Esophagus squamous epithelium (tissue), 5 donors: ENCODE data around the gene ITPR2. TPM values are rescaled to one million over a fixed set of nuclear protein-coding genes. Genes with fewer than 3 reads are reported as not detected.

Source experiments
- DNase-seq: peaks from one replicate; lab custom pipeline; 2025; lab: John Stamatoyannopoulos, UW
- H3K27ac ChIP-seq, 4 donors: fragments of 200-600 bp; sonication (generic); one replicate each; pipeline ENCODE4 v1.5.1; 2016 to 2019; ENCODE audit warnings: mild to moderate bottlenecking in 1 of 4
- H3K27me3 ChIP-seq, 4 donors: fragments of 200-600 bp; sonication (generic); 1 replicate in 3 of 4; 2 replicates in 1 of 4; pipeline versions ENCODE4 v1.5.1 to v1.6.0; 2017 to 2021; ENCODE audit warnings: antibody characterized with exemption in 1 of 4
- H3K36me3 ChIP-seq, 3 donors: fragments of 200-600 bp; sonication (generic); one replicate each; pipeline ENCODE4 v1.5.1; 2016 to 2019
- H3K4me1 ChIP-seq, 3 donors: fragments of 200-600 bp; sonication (generic); one replicate each; pipeline ENCODE4 v1.5.1; 2017 to 2019
- H3K4me3 ChIP-seq, 4 donors: fragments of 200-600 bp; sonication (generic); 1 replicate in 3 of 4; 2 replicates in 1 of 4; pipeline ENCODE4 v1.5.1; 2016 to 2019; ENCODE audit warnings: mild to moderate bottlenecking in 2 of 4, moderate library complexity in 1 of 4
- H3K9me3 ChIP-seq, 3 donors: fragments of 200-600 bp; sonication (generic); one replicate each; pipeline ENCODE4 v1.5.1; 2016 to 2019
- POLR2A ChIP-seq, 4 donors: fragments of 450-650 bp; IDR thresholded peaks; one replicate each; pipeline ENCODE4 v1.6.1; 2017; ENCODE audit warnings: antibody characterized with exemption in 4 of 4, mild to moderate bottlenecking in 4 of 4, moderate library complexity in 3 of 4
- WGBS, 2 donors: methylation state at CpG; one replicate each; pipeline ENCODE4 v1.1.5; 2018; 5-methylcytosine and 5-hydroxymethylcytosine counted together
- intact Hi-C: fragments of 100-400 bp; cut with DNase I; formaldehyde crosslinking; loops from one replicate; pipeline ENCODE4 v1.15.0; 2022
- total RNA-seq, 4 donors: library from RNA; depleted of rRNA; stranded (reverse); fragments of >200 nt; gene quantifications; one replicate each; pipeline ENCODE4 v1.1.0, GENCODE V29; 2016
- TF ChIP-seq, protein P1 (sequence below), 6 experiments: fragments of 450-650 bp in 4 of 6; fragments of 200-600 bp in 2 of 6; sonication (generic) in 2 of 6; IDR thresholded peaks; one replicate each; pipeline ENCODE4 v1.5.1; 2016 to 2019; ENCODE audit warnings: antibody characterized with exemption in 6 of 6, mild to moderate bottlenecking in 4 of 6, moderate library complexity in 4 of 6
- donor health status: DM: yes; HTN: yes; CAD: no.

The ITPR2 gene
- total RNA-seq, 4 donors from 2014 or later, result 30.7 to 49.3 (median 37.6) TPM

DNA sequence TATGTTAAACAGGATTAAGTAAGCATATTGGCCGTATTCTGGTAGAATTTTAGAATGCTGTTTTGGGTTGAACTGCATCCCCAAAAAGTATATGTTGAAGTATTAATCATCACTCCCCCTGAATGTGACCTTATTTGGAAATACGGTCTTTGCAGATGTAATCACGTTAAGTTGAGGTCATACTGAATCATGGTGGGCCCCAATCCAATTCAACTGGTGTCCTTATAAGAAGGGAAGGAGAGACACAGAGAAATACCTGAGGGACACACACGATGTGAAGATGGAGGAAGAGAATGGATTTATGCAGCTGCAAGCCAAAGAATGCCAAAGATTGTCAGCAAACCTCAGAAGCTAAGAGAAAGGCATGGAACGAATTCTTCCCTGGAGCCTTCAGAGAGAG lies 268.6 kb downstream of the ITPR2 start:
- intact Hi-C loops, result no loop called here
- peaks cover 0 to 21% (median 4%) of the 10 kb centered on the region in 3 donors for H3K36me3 ChIP-seq
- DNase-seq, result no peak
- no peak for TF ChIP-seq POLR2A (IDR thresholded peaks at IDR 0.05)
- TF ChIP-seq, protein P1, sequence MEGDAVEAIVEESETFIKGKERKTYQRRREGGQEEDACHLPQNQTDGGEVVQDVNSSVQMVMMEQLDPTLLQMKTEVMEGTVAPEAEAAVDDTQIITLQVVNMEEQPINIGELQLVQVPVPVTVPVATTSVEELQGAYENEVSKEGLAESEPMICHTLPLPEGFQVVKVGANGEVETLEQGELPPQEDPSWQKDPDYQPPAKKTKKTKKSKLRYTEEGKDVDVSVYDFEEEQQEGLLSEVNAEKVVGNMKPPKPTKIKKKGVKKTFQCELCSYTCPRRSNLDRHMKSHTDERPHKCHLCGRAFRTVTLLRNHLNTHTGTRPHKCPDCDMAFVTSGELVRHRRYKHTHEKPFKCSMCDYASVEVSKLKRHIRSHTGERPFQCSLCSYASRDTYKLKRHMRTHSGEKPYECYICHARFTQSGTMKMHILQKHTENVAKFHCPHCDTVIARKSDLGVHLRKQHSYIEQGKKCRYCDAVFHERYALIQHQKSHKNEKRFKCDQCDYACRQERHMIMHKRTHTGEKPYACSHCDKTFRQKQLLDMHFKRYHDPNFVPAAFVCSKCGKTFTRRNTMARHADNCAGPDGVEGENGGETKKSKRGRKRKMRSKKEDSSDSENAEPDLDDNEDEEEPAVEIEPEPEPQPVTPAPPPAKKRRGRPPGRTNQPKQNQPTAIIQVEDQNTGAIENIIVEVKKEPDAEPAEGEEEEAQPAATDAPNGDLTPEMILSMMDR (IDR thresholded peaks at IDR 0.05), result no peak
- H3K4me3 ChIP-seq, result no peak overlapping the region
- no peak overlapping the region for H3K27ac ChIP-seq
- H3K4me1 ChIP-seq, result peaks cover 0 to 11% (median 0%) of the 10 kb centered on the region in 3 donors
- no peaks in the 10 kb centered on the region for H3K27me3 ChIP-seq
- WGBS, 2 donors, result 74 to 84% methylated on average over 4 of the region's 5 CpGs
- no peaks in the 10 kb centered on the region for H3K9me3 ChIP-seq

DNA sequence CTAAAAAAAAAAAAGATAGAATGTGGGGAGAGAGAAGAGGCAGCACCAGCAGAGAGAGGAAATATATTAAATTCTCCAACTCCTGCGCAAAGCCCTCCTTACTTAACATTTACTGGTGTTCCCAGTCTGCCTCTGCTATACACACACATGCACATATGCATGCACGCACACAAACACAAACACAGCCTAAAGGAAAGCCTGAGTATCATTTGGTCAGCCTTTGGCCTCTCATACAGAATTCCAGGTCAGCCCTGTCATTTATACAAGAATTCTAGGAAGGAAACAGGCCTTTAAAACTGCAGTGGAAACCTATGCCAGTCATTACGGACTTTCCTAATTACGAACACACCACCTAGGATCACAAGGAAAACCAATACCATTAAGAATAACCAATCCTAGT lies 269.4 kb downstream of the ITPR2 start:
- Histone ChIP-seq H3K27ac (no peak overlapping the region), H3K36me3 (peaks cover 0 to 28% (median 4%) of the 10 kb centered on the region in 3 donors), H3K4me1 (peaks cover 0 to 11% (median 0%) of the 10 kb centered on the region in 3 donors), H3K27me3 (no peaks in the 10 kb centered on the region), H3K4me3 (no peak overlapping the region), H3K9me3 (no peaks in the 10 kb centered on the region)
- no peak for DNase-seq
- TF ChIP-seq, protein P1 (IDR thresholded peaks at IDR 0.05), result no peak
- TF ChIP-seq POLR2A (IDR thresholded peaks at IDR 0.05), result no peak
- intact Hi-C loops, result no loop called here
- 86% methylated on average over 4 of the region's 4 CpGs for WGBS, 2 donors

DNA sequence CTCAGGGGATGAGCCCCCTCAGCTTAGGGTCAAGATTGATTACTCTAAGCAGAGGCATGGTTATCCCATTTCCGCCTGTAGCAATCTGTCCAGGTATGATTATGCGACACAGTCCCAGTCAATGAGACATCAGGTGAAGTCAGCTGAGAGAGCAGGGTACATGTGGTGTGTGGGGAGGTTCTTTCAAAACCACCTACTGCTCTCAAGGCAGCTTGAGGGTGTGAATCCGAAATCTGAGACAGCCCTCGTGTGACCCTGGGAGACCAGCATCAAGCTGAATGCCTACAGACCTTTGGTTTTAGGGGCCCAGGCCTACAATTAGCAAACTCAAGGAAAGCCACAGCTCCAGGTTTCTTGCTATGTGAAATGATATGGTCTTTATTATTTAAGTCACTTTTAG lies 275.7 kb downstream of the ITPR2 start:
- DNase-seq, result no peak
- TF ChIP-seq, protein P1 (IDR thresholded peaks at IDR 0.05), result no peak
- no peak for TF ChIP-seq POLR2A (IDR thresholded peaks at IDR 0.05)
- WGBS, 2 donors, result 87 to 95% methylated on average over 3 to 4 of the region's 4 CpGs
- intact Hi-C loops, result no loop called here
- Histone ChIP-seq H3K36me3 (peaks cover 0 to 71% (median 4%) of the 10 kb centered on the region in 3 donors), H3K9me3 (no peaks in the 10 kb centered on the region), H3K27me3 (no peaks in the 10 kb centered on the region), H3K4me1 (no peaks in the 10 kb centered on the region), H3K27ac (no peak overlapping the region), H3K4me3 (no peak overlapping the region)

DNA sequence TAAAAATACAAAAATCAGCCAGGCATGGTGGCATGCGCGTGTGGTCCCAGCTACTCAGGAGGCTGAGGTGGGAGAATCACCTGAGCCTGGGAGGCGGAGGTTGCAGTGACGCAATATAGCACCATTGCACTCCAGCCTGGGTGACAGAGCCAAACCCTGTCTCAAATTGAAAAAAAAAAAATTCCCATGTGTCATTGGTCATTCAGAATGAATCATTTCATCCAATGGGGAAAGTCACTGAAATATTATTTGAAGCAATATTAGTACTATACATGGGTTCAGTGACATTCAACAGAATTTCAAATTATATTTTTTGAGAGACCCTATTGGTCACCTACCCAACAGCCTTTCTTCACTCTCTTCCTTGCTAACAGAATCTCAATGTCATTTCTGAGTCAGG lies 276.1 kb downstream of the ITPR2 start:
- intact Hi-C loops, result no loop called here
- 71 to 94% methylated on average over 4 of the region's 4 CpGs for WGBS, 2 donors
- TF ChIP-seq, protein P1 (IDR thresholded peaks at IDR 0.05), result no peak
- no peak for TF ChIP-seq POLR2A (IDR thresholded peaks at IDR 0.05)
- Histone ChIP-seq H3K9me3 (no peaks in the 10 kb centered on the region), H3K4me1 (no peaks in the 10 kb centered on the region), H3K27me3 (no peaks in the 10 kb centered on the region), H3K4me3 (no peak overlapping the region), H3K36me3 (peaks cover 0 to 75% (median 4%) of the 10 kb centered on the region in 3 donors), H3K27ac (no peak overlapping the region)
- no peak for DNase-seq

DNA sequence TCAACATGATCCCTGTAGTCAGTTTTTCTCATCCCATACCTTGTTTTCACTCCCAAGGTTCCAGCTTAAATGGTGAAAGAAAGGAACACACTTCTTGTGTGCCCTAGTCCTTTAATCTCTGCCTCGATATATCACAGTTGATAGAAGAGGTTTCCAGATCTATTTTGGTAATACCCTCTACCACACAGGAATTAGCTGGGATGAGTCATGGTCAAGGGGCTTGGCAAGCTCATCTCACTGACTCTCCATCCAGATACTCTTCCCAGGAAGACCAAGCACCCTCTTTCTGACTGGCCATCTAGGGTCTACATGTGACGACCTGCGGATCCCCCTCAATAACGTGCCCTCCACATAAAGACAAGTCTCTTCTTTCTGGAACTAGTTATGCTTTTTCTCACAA lies 277.9 kb downstream of the ITPR2 start:
- TF ChIP-seq POLR2A (IDR thresholded peaks at IDR 0.05), result no peak
- TF ChIP-seq, protein P1 (IDR thresholded peaks at IDR 0.05), result no peak
- WGBS, 2 donors, result 85 to 88% methylated on average over 4 of the region's 4 CpGs
- Histone ChIP-seq H3K27me3 (no peaks in the 10 kb centered on the region), H3K27ac (no peak overlapping the region), H3K9me3 (no peaks in the 10 kb centered on the region), H3K36me3 (peaks cover 0 to 75% (median 0%) of the 10 kb centered on the region in 3 donors), H3K4me1 (no peaks in the 10 kb centered on the region), H3K4me3 (no peak overlapping the region)
- intact Hi-C loops, result no loop called here
- no peak for DNase-seq
